H1 (cell line): ENCODE results near the gene IPO11. TPM values are rescaled to one million over a fixed set of nuclear protein-coding genes. Genes with fewer than 3 reads are reported as not detected.

Experiments used
- CTCF ChIA-PET: fragments of 300-600 bp; sonication (Branson Sonifier 250); formaldehyde crosslinking; loops from one replicate; lab custom pipeline; 2021; ENCODE audit not compliant: partially characterized antibody; lab: Charles Lee
- POLR2A ChIA-PET: fragments of 300-600 bp; sonication (Branson Sonifier 250); formaldehyde crosslinking; loops from one replicate; lab custom pipeline; 2021; ENCODE audit warnings: inconsistent platforms; ENCODE audit not compliant: partially characterized antibody; lab: Charles Lee
- DNase-seq, 2 experiments: peaks; one replicate each; pipeline versions ENCODE4 v3.0.0 to v3.0.0-alpha.2; 2010 to 2022; ENCODE audit warnings: low spot score in 2 of 2, low read depth in 1 of 2, mixed read lengths in 1 of 2
- FAIRE-seq: peaks from 2 replicates; lab custom pipeline; 2011; peaks lifted over from hg19 to GRCh38; lab: Jason Lieb, UNC
- H2AFZ ChIP-seq: 2 replicates; pipeline ENCODE4 v1.8.1; 2012; ENCODE audit warnings: low read length, inconsistent platforms
- H2AK5ac ChIP-seq: 2 replicates; pipeline ENCODE4 v1.6.1; 2013; ENCODE audit warnings: low read depth, low read length
- H2BK120ac ChIP-seq: replicated peaks from 2 replicates; pipeline ENCODE3; 2013; ENCODE audit warnings: low read depth, low read length, inconsistent platforms
- H2BK12ac ChIP-seq: 2 replicates; pipeline ENCODE4 v1.6.1; 2013; ENCODE audit warnings: low read depth, low read length
- H2BK15ac ChIP-seq: 2 replicates; pipeline ENCODE4 v1.6.1; 2013; ENCODE audit warnings: low read length
- H2BK20ac ChIP-seq: 2 replicates; pipeline ENCODE4 v1.6.1; 2013; ENCODE audit warnings: low read length
- H2BK5ac ChIP-seq: 2 replicates; pipeline ENCODE4 v1.6.1; 2013; ENCODE audit warnings: low read depth, low read length
- H3K14ac ChIP-seq: 2 replicates; pipeline ENCODE4 v1.6.1; 2013; ENCODE audit warnings: inconsistent platforms; ENCODE audit not compliant: insufficient read length
- H3K18ac ChIP-seq: 2 replicates; pipeline ENCODE4 v1.6.1; 2013; ENCODE audit warnings: low read length; ENCODE audit errors: extremely low read depth
- H3K23ac ChIP-seq: 2 replicates; pipeline ENCODE4 v1.6.1; 2013; ENCODE audit warnings: inconsistent platforms; ENCODE audit not compliant: insufficient read length
- H3K23me2 ChIP-seq: 2 replicates; pipeline ENCODE4 v1.6.1; 2013; ENCODE audit warnings: low read depth, low read length
- H3K27ac ChIP-seq: 2 replicates; pipeline ENCODE4 v1.6.1; 2011; ENCODE audit warnings: low read depth, low read length, inconsistent platforms
- H3K27me3 ChIP-seq, 4 experiments: replicated peaks in 1 of 4; 1 replicate in 1 of 4; 2 replicates in 3 of 4; pipeline versions ENCODE4 v1.6.1 to v1.8.1; 2011 to 2013; ENCODE audit warnings: low read length in 3 of 4, mild to moderate bottlenecking in 3 of 4, inconsistent platforms in 2 of 4, mixed read lengths in 2 of 4, moderate library complexity in 1 of 4; ENCODE audit not compliant: control insufficient read depth in 3 of 4, insufficient read depth in 3 of 4; ENCODE audit errors: extremely low read depth in 1 of 4
- H3K36me3 ChIP-seq, 4 experiments: 2 replicates each; pipeline versions ENCODE4 v1.6.1 to v1.8.1; 2011 to 2013; ENCODE audit warnings: mild to moderate bottlenecking in 4 of 4, low read length in 3 of 4, moderate library complexity in 2 of 4, control low read depth in 1 of 4, inconsistent platforms in 1 of 4; ENCODE audit not compliant: insufficient read depth in 4 of 4, control insufficient read depth in 2 of 4
- H3K4ac ChIP-seq: replicated peaks from 2 replicates; pipeline ENCODE3; 2013; ENCODE audit warnings: low read length, low read depth, mixed read lengths, inconsistent platforms; ENCODE audit not compliant: insufficient read length
- H3K4me1 ChIP-seq, 4 experiments: replicated peaks in 1 of 4; 1 replicate in 1 of 4; 2 replicates in 3 of 4; pipeline versions ENCODE4 v1.6.1 to v1.8.1; 2011 to 2013; ENCODE audit warnings: low read length in 3 of 4, inconsistent platforms in 2 of 4, mixed read lengths in 1 of 4; ENCODE audit not compliant: insufficient read depth in 4 of 4, control insufficient read depth in 3 of 4
- H3K4me2 ChIP-seq, 2 experiments: 2 replicates each; pipeline versions ENCODE4 v1.6.1 to v1.8.1; 2011 to 2013; ENCODE audit warnings: low read depth in 2 of 2, low read length in 2 of 2, control low read depth in 1 of 2, inconsistent platforms in 1 of 2, mild to moderate bottlenecking in 1 of 2; ENCODE audit not compliant: insufficient read depth in 1 of 2
- H3K4me3 ChIP-seq, 4 experiments: fragments of 200-600, 300-600 bp in 1 of 4; sonication (generic), shearing (Covaris generic), sonication (Bioruptor Twin) in 1 of 4; 2 replicates each; pipeline versions ENCODE4 v1.5.1 to v1.8.1; 2011 to 2016; ENCODE audit warnings: low read length in 4 of 4, low read depth in 3 of 4, control low read depth in 2 of 4, inconsistent platforms in 2 of 4, mild to moderate bottlenecking in 2 of 4, mixed read lengths in 1 of 4, moderate library complexity in 1 of 4; ENCODE audit not compliant: insufficient read depth in 2 of 4; ENCODE audit errors: extremely low read depth in 1 of 4
- H3K56ac ChIP-seq: replicated peaks from 2 replicates; pipeline ENCODE3; 2013; ENCODE audit warnings: low read depth, mild to moderate bottlenecking, mixed read lengths, low read length, inconsistent platforms; ENCODE audit not compliant: insufficient read length
- H3K79me1 ChIP-seq: 2 replicates; pipeline ENCODE4 v1.6.1; 2013; ENCODE audit warnings: low read depth, low read length, control low read depth
- H3K79me2 ChIP-seq, 2 experiments: 2 replicates each; pipeline versions ENCODE4 v1.6.1 to v1.8.1; 2012 to 2013; ENCODE audit warnings: low read length in 2 of 2, mild to moderate bottlenecking in 2 of 2, inconsistent platforms in 1 of 2; ENCODE audit not compliant: insufficient read depth in 2 of 2, control insufficient read depth in 1 of 2
- H3K9ac ChIP-seq, 4 experiments: replicated peaks in 1 of 4; 1 replicate in 1 of 4; 2 replicates in 3 of 4; pipeline versions ENCODE4 v1.6.1 to v1.8.1; 2011 to 2013; ENCODE audit warnings: low read depth in 3 of 4, low read length in 3 of 4, control low read depth in 2 of 4, mild to moderate bottlenecking in 2 of 4, moderate library complexity in 2 of 4, inconsistent platforms in 1 of 4; ENCODE audit errors: extremely low read depth in 1 of 4
- H3K9me3 ChIP-seq, 2 experiments: 2 replicates each; pipeline versions ENCODE4 v1.6.1 to v1.8.1; 2012 to 2013; ENCODE audit warnings: mild to moderate bottlenecking in 2 of 2, moderate library complexity in 2 of 2, control low read depth in 1 of 2, inconsistent platforms in 1 of 2, low read depth in 1 of 2, low read length in 1 of 2, mixed read lengths in 1 of 2; ENCODE audit not compliant: insufficient read depth in 2 of 2
- H4K20me1 ChIP-seq, 2 experiments: replicated peaks in 1 of 2; 2 replicates each; pipeline versions ENCODE3 to v1.8.1; 2011 to 2013; ENCODE audit warnings: inconsistent platforms in 2 of 2, low read length in 2 of 2, mild to moderate bottlenecking in 1 of 2; ENCODE audit not compliant: insufficient read depth in 2 of 2, control insufficient read depth in 1 of 2
- H4K5ac ChIP-seq: 2 replicates; pipeline ENCODE4 v1.6.1; 2013; ENCODE audit warnings: low read length, low read depth, mixed read lengths, inconsistent platforms; ENCODE audit not compliant: insufficient read length
- H4K8ac ChIP-seq: 2 replicates; pipeline ENCODE4 v1.8.0; 2013; ENCODE audit warnings: mild to moderate bottlenecking, moderate library complexity, low read length, inconsistent platforms; ENCODE audit not compliant: insufficient read depth; ENCODE audit errors: extremely low read depth
- H4K91ac ChIP-seq: replicated peaks from 2 replicates; pipeline ENCODE3; 2013; ENCODE audit warnings: low read length, mixed read lengths, inconsistent platforms; ENCODE audit not compliant: insufficient read length
- HDAC2 ChIP-seq, 2 experiments: fragments of 300-600 bp in 1 of 2; sonication (generic) in 1 of 2; IDR thresholded peaks; 2 replicates each; pipeline ENCODE4 v1.6.1; 2011 to 2012; ENCODE audit warnings: low read depth in 2 of 2, low read length in 2 of 2, mild to moderate bottlenecking in 2 of 2, moderate library complexity in 2 of 2, borderline replicate concordance in 1 of 2, inconsistent platforms in 1 of 2
- RFX5 ChIP-seq: IDR thresholded peaks from 2 replicates; pipeline ENCODE4 v1.6.1; 2011; ENCODE audit warnings: low read depth, low read length, improper control_type of control experiment, borderline replicate concordance
- WGBS, 2 experiments: shearing (Covaris generic) in 1 of 2; methylation state at CpG; one replicate each; pipeline versions ENCODE4 v1.1.6 to v1.1.7; 2013 to 2015; ENCODE audit warnings: low lambda C conversion rate in 2 of 2, mixed read lengths in 2 of 2, inconsistent platforms in 1 of 2, low coverage in 1 of 2, missing lambda C conversion rate in 1 of 2; ENCODE audit not compliant: insufficient replicate concordance in 2 of 2, insufficient coverage in 1 of 2, insufficient read length in 1 of 2; ENCODE audit errors: extremely low coverage in 1 of 2, missing lambda C conversion rate in 1 of 2; 5-methylcytosine and 5-hydroxymethylcytosine counted together
- polyA plus RNA-seq, 7 experiments: library from polyadenylated mRNA; depleted of rRNA in 3 of 7; stranded (reverse) in 5 of 7; unstranded in 2 of 7; fragments of >200 nt in 5 of 7; fragments of 200-250 nt in 2 of 7; gene quantifications; 1 replicate in 5 of 7; 2 replicates in 1 of 7; 4 replicates in 1 of 7; pipeline versions ENCODE4 v1.2.1 to v1.2.3, GENCODE V29; 2011 to 2013; ENCODE audit warnings: missing spikeins in 2 of 7, mixed read lengths in 2 of 7
- total RNA-seq: library from RNA; stranded (reverse); fragmentation: NEBNext Ultra II Directional; extraction: Animal tissue kit (Norgen Biotek cat#: 25700); gene quantifications from 2 replicates; pipeline ENCODE4 v1.2.1, GENCODE V29; 2021

IPO11 gene
- total and polyA plus RNA-seq, 2 of the 8 experiments (the other 6 are each of a cell fraction or from before 2014, with no cell fraction given), result 23.6 to 64.4 TPM

DNA sequence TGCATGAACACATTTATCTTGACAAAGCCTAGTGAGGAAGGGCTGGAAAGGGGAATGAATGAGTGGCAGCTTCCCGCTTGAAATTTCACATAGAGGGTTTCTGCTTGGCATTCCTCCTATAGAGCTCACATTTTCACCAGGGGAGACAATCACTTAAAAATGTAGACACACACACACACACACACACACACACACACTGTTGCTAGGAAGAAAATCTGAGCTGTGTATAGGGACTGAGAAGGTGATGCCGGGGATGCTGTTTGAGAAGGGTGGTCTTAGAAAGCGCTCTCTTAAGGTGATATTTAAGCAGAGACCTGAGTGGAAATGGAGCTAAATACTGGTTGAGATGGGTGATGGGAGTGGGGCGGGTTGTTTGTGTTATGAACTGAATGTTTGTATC lies 236.5 kb downstream of the IPO11 start:
- Histone ChIP-seq H3K36me3 (no peaks in the 10 kb centered on the region), H2BK12ac (no peak overlapping the region), H3K27ac (no peak overlapping the region), H2BK15ac (no peak overlapping the region), H2AFZ (no peak overlapping the region), H4K91ac (no peak overlapping the region), H4K8ac (no peak overlapping the region), H4K5ac (no peak overlapping the region), H3K27me3 (no peaks in the 10 kb centered on the region), H3K79me1 (no peaks in the 10 kb centered on the region; the same call in 1 of the 2 replicates), H3K4me3 (no peak overlapping the region), H2AK5ac (no peak overlapping the region), H3K18ac (no peak overlapping the region), H3K23me2 (no peaks in the 10 kb centered on the region), H2BK5ac (no peak overlapping the region), H3K4me1 (peaks cover 0 to 3% (median 1%) of the 10 kb centered on the region in 4 experiments; a peak in 4 of 7 replicates), H4K20me1 (no peaks in the 10 kb centered on the region), H3K14ac (no peak overlapping the region), H3K9me3 (no peaks in the 10 kb centered on the region), H3K4ac (no peak overlapping the region), H3K9ac (no peak overlapping the region), H2BK20ac (no peak overlapping the region), H3K79me2 (no peaks in the 10 kb centered on the region), H2BK120ac (no peak overlapping the region), H3K23ac (no peak overlapping the region), H3K4me2 (no peak overlapping the region), H3K56ac (no peak overlapping the region)
- ChIA-PET POLR2A (no interaction called here), CTCF (interaction anchor here (0.7 to 1.8 kb wide), 5 partner anchors 9 to 91 kb away, joined by 3 to 4 read pairs (median 3); no protein-coding TSS in a partner anchor)
- FAIRE-seq (no peak), DNase-seq (no peak)
- TF ChIP-seq RFX5, result peak; percentile 59; the same call in 1 of the 2 replicates
- TF ChIP-seq HDAC2 (IDR thresholded peaks at IDR 0.05; ENCODE audit: borderline replicate concordance in 1 of 2, low read depth in 2 of 2, low read length in 2 of 2), result no peak
- 87% methylated on average over 4 of the region's 4 CpGs; no CpG with 5 or more reads in 1 of the 2 experiments for WGBS, 2 experiments
